Activated CD4-positive, alpha-beta T cell treated with anti-CD3 and anti-CD28 coated beads, Interleukin-2, amount 10 ng/mL, durations not matched to agents 24 days and 14 days (primary cell): ENCODE data around the gene LRP3. TPM values are rescaled to one million over a fixed set of nuclear protein-coding genes. Genes with fewer than 3 reads are reported as not detected.
"Not testable (repeated sequence)": the region's sequence is repeated elsewhere in the genome, so short reads cannot be mapped to it uniquely, and the experiment has no call there.

ENCODE experiments used
- DNase-seq: peaks from one replicate; pipeline ENCODE4 v3.0.0; 2022
- H3K27ac Mint-ChIP-seq: one replicate; pipeline ENCODE4 v1.8.0; 2022; ENCODE audit warnings: mild to moderate bottlenecking, mixed read lengths
- H3K27me3 Mint-ChIP-seq: one replicate; pipeline ENCODE4 v1.8.0; 2022; ENCODE audit warnings: mixed read lengths
- H3K36me3 Mint-ChIP-seq: one replicate; pipeline ENCODE4 v1.8.0; 2022; ENCODE audit warnings: low read depth, mild to moderate bottlenecking, mixed read lengths
- H3K4me1 Mint-ChIP-seq: one replicate; pipeline ENCODE4 v1.8.0; 2021; ENCODE audit warnings: mixed read lengths
- H3K4me3 Mint-ChIP-seq: one replicate; pipeline ENCODE4 v1.8.0; 2022; ENCODE audit warnings: mild to moderate bottlenecking, moderate library complexity, mixed read lengths
- H3K9me3 Mint-ChIP-seq: one replicate; pipeline ENCODE4 v1.8.0; 2021; ENCODE audit warnings: mixed read lengths
- intact Hi-C: fragments of 100-400 bp; cut with micrococcal nuclease; formaldehyde crosslinking; loops from one replicate; pipeline ENCODE4 v1.15.1; 2023
- total RNA-seq: library from RNA; stranded (reverse); gene quantifications from 2 replicates; pipeline ENCODE4 v1.2.3, GENCODE V29; 2022

The LRP3 gene, protein sequence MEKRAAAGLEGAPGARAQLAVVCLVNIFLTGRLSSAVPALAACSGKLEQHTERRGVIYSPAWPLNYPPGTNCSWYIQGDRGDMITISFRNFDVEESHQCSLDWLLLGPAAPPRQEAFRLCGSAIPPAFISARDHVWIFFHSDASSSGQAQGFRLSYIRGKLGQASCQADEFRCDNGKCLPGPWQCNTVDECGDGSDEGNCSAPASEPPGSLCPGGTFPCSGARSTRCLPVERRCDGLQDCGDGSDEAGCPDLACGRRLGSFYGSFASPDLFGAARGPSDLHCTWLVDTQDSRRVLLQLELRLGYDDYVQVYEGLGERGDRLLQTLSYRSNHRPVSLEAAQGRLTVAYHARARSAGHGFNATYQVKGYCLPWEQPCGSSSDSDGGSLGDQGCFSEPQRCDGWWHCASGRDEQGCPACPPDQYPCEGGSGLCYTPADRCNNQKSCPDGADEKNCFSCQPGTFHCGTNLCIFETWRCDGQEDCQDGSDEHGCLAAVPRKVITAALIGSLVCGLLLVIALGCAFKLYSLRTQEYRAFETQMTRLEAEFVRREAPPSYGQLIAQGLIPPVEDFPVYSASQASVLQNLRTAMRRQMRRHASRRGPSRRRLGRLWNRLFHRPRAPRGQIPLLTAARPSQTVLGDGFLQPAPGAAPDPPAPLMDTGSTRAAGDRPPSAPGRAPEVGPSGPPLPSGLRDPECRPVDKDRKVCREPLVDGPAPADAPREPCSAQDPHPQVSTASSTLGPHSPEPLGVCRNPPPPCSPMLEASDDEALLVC
- 0.23 and 0.43 TPM in 2 replicates for total RNA-seq

GRCh38 chr19:33193865-33194362, at the start of gene LRP3:
Gene LRP3 (plus strand): TSS chr19:33194330. CDS start chr19:33194786, 456 bp downstream.
- DNase-seq = no peak
- Mint-ChIP-seq H3K27ac (no peak within 1 kb of the TSS), H3K4me3 (peak within 1 kb of the TSS; percentile 40), H3K9me3 (no peaks in the 10 kb centered on the region), H3K36me3 (no peaks in the 10 kb centered on the region), H3K27me3 (peaks cover 45% of the 10 kb centered on the region), H3K4me1 (no peaks in the 10 kb centered on the region)
- intact Hi-C loops = no loop called here

- Mint-ChIP-seq H3K4me1 (peaks cover 4% of the 10 kb centered on the region), H3K27ac (no peak overlapping the region), H3K27me3 (peaks cover 2% of the 10 kb centered on the region), H3K36me3 (no peaks in the 10 kb centered on the region), H3K4me3 (no peak overlapping the region), H3K9me3 (no peaks in the 10 kb centered on the region)
- no peak for DNase-seq
- intact Hi-C loops = loop anchor here (10.0 kb wide), 1 partner anchor 89 kb away; no protein-coding TSS in a partner anchor
Measured at GRCh38 chr19:33146209-33146608, 47.9 kb upstream of the LRP3 start.

- no peaks in the 10 kb centered on the region for H3K9me3 Mint-ChIP-seq
- no peak overlapping the region for H3K4me3 Mint-ChIP-seq
- H3K27ac Mint-ChIP-seq = no peak overlapping the region
- H3K36me3 Mint-ChIP-seq = no peaks in the 10 kb centered on the region
- peaks cover 2% of the 10 kb centered on the region for H3K27me3 Mint-ChIP-seq
- H3K4me1 Mint-ChIP-seq = peaks cover 4% of the 10 kb centered on the region
- no peak for DNase-seq
- intact Hi-C loops = loop anchor here (10.0 kb wide), 1 partner anchor 87 kb away; no protein-coding TSS in a partner anchor
Measured at GRCh38 chr19:33147538-33147937, 46.6 kb upstream of the LRP3 start.

- no peak for DNase-seq
- Mint-ChIP-seq H3K4me3 (no peak overlapping the region), H3K36me3 (no peaks in the 10 kb centered on the region), H3K4me1 (no peaks in the 10 kb centered on the region), H3K27me3 (peaks cover 2% of the 10 kb centered on the region), H3K27ac (no peak overlapping the region), H3K9me3 (no peaks in the 10 kb centered on the region)
- intact Hi-C loops = no loop called here
Measured at GRCh38 chr19:33150852-33151518, 43.1 kb upstream of the LRP3 start.

GRCh38 chr19:33152176-33152575, 42.0 kb upstream of the LRP3 start:
- no peaks in the 10 kb centered on the region for H3K36me3 Mint-ChIP-seq
- intact Hi-C loops = no loop called here
- DNase-seq = no peak
- H3K4me1 Mint-ChIP-seq = no peaks in the 10 kb centered on the region
- peaks cover 2% of the 10 kb centered on the region for H3K27me3 Mint-ChIP-seq
- H3K27ac Mint-ChIP-seq = no peak overlapping the region
- H3K4me3 Mint-ChIP-seq = no peak overlapping the region
- no peaks in the 10 kb centered on the region for H3K9me3 Mint-ChIP-seq

DNA sequence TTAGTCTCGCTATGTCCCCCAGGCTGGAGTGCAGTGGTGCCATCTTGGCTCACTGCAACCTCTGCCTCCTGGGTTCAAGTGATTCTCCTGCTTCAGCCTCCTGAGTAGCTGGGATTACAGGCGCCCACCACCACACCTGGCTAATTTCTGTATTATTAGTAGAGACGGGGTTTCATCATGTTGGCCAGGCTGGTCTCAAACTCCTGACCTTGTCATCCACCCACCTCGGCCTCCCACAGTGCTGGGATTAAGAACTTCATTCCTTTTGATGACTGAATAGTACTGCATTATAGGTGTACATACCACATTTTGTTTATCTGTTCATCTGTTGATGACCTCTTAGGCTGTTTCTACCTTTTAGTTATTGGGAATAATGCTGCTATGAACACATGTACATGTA, 41.5 kb upstream of the LRP3 start:
- H3K4me3 Mint-ChIP-seq, intact Hi-C loops, DNase-seq, H3K36me3 Mint-ChIP-seq, H3K27me3 Mint-ChIP-seq, H3K27ac Mint-ChIP-seq, H3K4me1 Mint-ChIP-seq, H3K9me3 Mint-ChIP-seq: not testable (repeated sequence)

DNA sequence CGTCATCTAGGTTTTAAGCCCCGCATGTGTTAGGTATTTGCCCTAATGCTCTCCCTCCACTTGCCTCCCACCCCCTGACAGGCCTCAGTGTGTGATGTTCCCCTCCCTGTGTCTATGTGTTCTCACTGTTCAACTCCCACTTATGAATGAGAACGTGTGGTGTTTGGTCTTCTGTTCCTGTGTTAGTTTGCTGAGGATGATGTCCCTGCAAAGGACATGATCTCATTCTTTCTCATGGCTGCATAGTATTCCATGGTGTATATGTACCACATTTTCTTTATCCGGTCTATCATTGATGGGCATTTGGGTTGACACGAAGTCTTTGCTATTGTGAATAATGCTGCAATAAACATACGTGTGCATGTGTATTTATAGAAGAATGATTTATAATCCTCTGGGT, 39.8 kb upstream of the LRP3 start:
- H3K27me3 Mint-ChIP-seq, H3K4me1 Mint-ChIP-seq, H3K36me3 Mint-ChIP-seq, H3K4me3 Mint-ChIP-seq, DNase-seq, intact Hi-C loops, H3K27ac Mint-ChIP-seq, H3K9me3 Mint-ChIP-seq: not testable (repeated sequence)

- H3K36me3 Mint-ChIP-seq = peaks cover 4% of the 10 kb centered on the region
- H3K27ac Mint-ChIP-seq = no peak overlapping the region
- no peak overlapping the region for H3K4me3 Mint-ChIP-seq
- H3K27me3 Mint-ChIP-seq = peaks cover 2% of the 10 kb centered on the region
- DNase-seq = no peak
- intact Hi-C loops = no loop called here
- H3K4me1 Mint-ChIP-seq = peaks cover 26% of the 10 kb centered on the region
- H3K9me3 Mint-ChIP-seq = no peaks in the 10 kb centered on the region
Measured at GRCh38 chr19:33156334-33156733, 37.8 kb upstream of the LRP3 start.

DNA sequence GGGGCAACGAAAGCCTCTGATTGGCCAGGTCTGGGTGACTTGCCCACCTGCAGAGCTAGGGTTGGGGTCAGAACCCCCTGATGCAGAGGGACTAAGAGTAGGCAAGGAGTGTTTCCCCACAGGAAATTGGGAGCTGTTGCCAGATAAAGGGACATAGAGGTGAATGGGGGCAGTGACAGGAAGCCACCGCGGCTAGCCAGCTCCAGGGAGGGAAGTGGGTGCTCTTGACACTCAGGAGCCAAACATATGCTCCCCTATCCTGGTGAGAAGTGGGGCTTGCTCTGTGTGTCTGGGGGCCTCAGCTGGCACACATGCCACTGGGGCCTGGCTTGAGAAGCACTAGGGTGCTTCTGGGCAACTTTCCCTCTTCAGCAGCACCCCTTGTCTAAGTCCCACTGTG, 36.2 kb upstream of the LRP3 start:
- peaks cover 31% of the 10 kb centered on the region for H3K4me1 Mint-ChIP-seq
- peak; percentile 61 for DNase-seq
- H3K36me3 Mint-ChIP-seq = peaks cover 4% of the 10 kb centered on the region
- no peaks in the 10 kb centered on the region for H3K9me3 Mint-ChIP-seq
- H3K27me3 Mint-ChIP-seq = peaks cover 2% of the 10 kb centered on the region
- intact Hi-C loops = no loop called here
- no peak overlapping the region for H3K27ac Mint-ChIP-seq
- H3K4me3 Mint-ChIP-seq = no peak overlapping the region

DNA sequence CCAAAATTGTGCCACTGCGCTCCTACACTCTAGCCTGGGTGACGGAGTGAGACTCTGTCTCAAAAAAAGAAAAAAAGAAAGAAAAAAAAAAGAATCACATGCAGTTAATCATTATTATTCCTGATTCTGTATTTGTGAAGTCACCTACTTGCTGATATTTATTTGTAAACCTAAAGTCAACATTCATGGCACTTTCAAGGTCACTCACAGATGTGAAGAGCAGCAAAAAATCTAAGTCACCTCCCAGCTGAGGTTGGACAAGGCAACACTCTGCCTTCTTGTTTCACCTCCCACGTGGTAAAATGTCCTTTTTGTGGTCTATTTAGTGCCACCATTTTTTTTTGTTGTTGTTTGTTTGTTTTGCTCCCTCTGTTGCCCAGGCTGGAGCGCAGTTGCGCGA, 35.8 kb upstream of the LRP3 start:
- Mint-ChIP-seq H3K27ac (peak overlapping the region; percentile 37), H3K4me3 (no peak overlapping the region), H3K4me1 (peaks cover 31% of the 10 kb centered on the region), H3K36me3 (peaks cover 4% of the 10 kb centered on the region), H3K27me3 (peaks cover 2% of the 10 kb centered on the region), H3K9me3 (no peaks in the 10 kb centered on the region)
- DNase-seq = no peak
- intact Hi-C loops = no loop called here

GRCh38 chr19:33159149-33159548, 35.0 kb upstream of the LRP3 start:
- Mint-ChIP-seq H3K4me1 (peaks cover 31% of the 10 kb centered on the region), H3K36me3 (peaks cover 4% of the 10 kb centered on the region), H3K4me3 (no peak overlapping the region), H3K27me3 (peaks cover 2% of the 10 kb centered on the region), H3K27ac (no peak overlapping the region), H3K9me3 (no peaks in the 10 kb centered on the region)
- intact Hi-C loops = no loop called here
- DNase-seq = no peak

GRCh38 chr19:33159893-33160292, 34.2 kb upstream of the LRP3 start:
- no peak for DNase-seq
- intact Hi-C loops = loop anchor here (1.0 kb wide), 2 partner anchors 17 to 120 kb away; no protein-coding TSS in a partner anchor

GRCh38 chr19:33161201-33161600, 32.9 kb upstream of the LRP3 start:
- Mint-ChIP-seq H3K9me3 (no peaks in the 10 kb centered on the region), H3K36me3 (peaks cover 4% of the 10 kb centered on the region), H3K4me3 (peak overlapping the region; percentile 68), H3K27ac (peak overlapping the region; percentile 95), H3K27me3 (no peaks in the 10 kb centered on the region), H3K4me1 (peaks cover 32% of the 10 kb centered on the region)
- intact Hi-C loops = no loop called here
- DNase-seq = no peak

More at GRCh38 chr19:33159893-33160292, 34.2 kb upstream of the LRP3 start:
- Mint-ChIP-seq H3K4me3 (no peak overlapping the region), H3K27me3 (no peaks in the 10 kb centered on the region), H3K27ac (peak overlapping the region; percentile 95), H3K36me3 (peaks cover 4% of the 10 kb centered on the region), H3K4me1 (peaks cover 32% of the 10 kb centered on the region), H3K9me3 (no peaks in the 10 kb centered on the region)
